ENCODE results near the gene TSPYL1.

Gene TSPYL1

GRCh38 chr6:116238083-116238482 lies 41.6 kb downstream of the TSPYL1 start:
- Histone ChIP-seq H3K4me1 (ENCODE audit: insufficient read depth, insufficient read length) (no peaks in the 10 kb centered on the region), H3K36me3 (ENCODE audit: insufficient read depth, insufficient read length, low read length) (peaks cover 8% of the 10 kb centered on the region), H3K27me3 (ENCODE audit: insufficient read depth, insufficient read length) (no peaks in the 10 kb centered on the region), H3K9ac (ENCODE audit: insufficient read length, low read depth) (no peak overlapping the region), H3K9me3 (ENCODE audit: insufficient read depth, low read length) (no peaks in the 10 kb centered on the region), H3K4me3 (ENCODE audit: insufficient read length, low read depth) (no peak overlapping the region)
- TF ChIP-seq ZNF274 (IDR thresholded peaks at IDR 0.05; ENCODE audit: low read depth, low read length) (no peak), SUZ12 (IDR thresholded peaks at IDR 0.05; ENCODE audit: extremely low read depth, insufficient read depth, insufficient read length) (no peak), YY1 (IDR thresholded peaks at IDR 0.05; ENCODE audit: insufficient read depth, insufficient read length) (no peak)
- no peak for DNase-seq (ENCODE audit: low read depth, low spot score)

DNA sequence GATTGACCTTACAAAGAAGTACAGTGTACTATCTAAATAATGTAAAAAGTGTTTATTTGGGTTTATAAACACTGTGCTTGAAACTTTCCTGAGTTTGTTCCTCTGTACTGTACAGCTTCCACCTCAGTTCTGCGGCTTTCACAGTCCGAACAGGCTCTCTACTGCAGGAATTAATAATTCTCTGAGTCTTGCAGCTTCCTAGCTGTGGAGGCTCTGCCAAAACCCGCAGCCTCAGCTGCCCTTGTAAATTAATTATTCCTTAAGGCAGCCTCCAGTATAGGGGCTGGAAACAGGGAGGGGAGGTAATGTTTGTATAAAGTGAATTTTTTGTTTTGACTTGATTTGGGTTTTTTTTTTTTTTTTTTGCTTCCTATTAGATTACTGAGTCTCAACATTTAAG lies 45.0 kb downstream of the TSPYL1 start:
- H3K4me3 ChIP-seq (ENCODE audit: insufficient read length, low read depth) = no peak overlapping the region
- no peaks in the 10 kb centered on the region for H3K27me3 ChIP-seq (ENCODE audit: insufficient read depth, insufficient read length)
- no peaks in the 10 kb centered on the region for H3K4me1 ChIP-seq (ENCODE audit: insufficient read depth, insufficient read length)
- no peak overlapping the region for H3K9ac ChIP-seq (ENCODE audit: insufficient read length, low read depth)
- no peak for DNase-seq (ENCODE audit: low read depth, low spot score)
- H3K9me3 ChIP-seq (ENCODE audit: insufficient read depth, low read length) = no peaks in the 10 kb centered on the region
- H3K36me3 ChIP-seq (ENCODE audit: insufficient read depth, insufficient read length, low read length) = peaks cover 8% of the 10 kb centered on the region
- TF ChIP-seq SUZ12 (IDR thresholded peaks at IDR 0.05; ENCODE audit: extremely low read depth, insufficient read depth, insufficient read length) (no peak), YY1 (IDR thresholded peaks at IDR 0.05; ENCODE audit: insufficient read depth, insufficient read length) (no peak), ZNF274 (IDR thresholded peaks at IDR 0.05; ENCODE audit: low read depth, low read length) (no peak)

GRCh38 chr6:116229287-116229913 lies 50.3 kb downstream of the TSPYL1 start:
- no peaks in the 10 kb centered on the region for H3K4me1 ChIP-seq (ENCODE audit: insufficient read depth, insufficient read length)
- no peak overlapping the region for H3K4me3 ChIP-seq (ENCODE audit: insufficient read length, low read depth)
- H3K36me3 ChIP-seq (ENCODE audit: insufficient read depth, insufficient read length, low read length) = peaks cover 5% of the 10 kb centered on the region
- H3K9me3 ChIP-seq (ENCODE audit: insufficient read depth, low read length) = no peaks in the 10 kb centered on the region
- H3K27me3 ChIP-seq (ENCODE audit: insufficient read depth, insufficient read length) = no peaks in the 10 kb centered on the region
- no peak overlapping the region for H3K9ac ChIP-seq (ENCODE audit: insufficient read length, low read depth)
- no peak for TF ChIP-seq SUZ12 (IDR thresholded peaks at IDR 0.05; ENCODE audit: extremely low read depth, insufficient read depth, insufficient read length)
- TF ChIP-seq ZNF274 (IDR thresholded peaks at IDR 0.05; ENCODE audit: low read depth, low read length) = no peak
- TF ChIP-seq YY1 (IDR thresholded peaks at IDR 0.05; ENCODE audit: insufficient read depth, insufficient read length) = no peak
- DNase-seq (ENCODE audit: low read depth, low spot score) = no peak

Measured in NT2/D1 (cell line).